Activated T-cell treated with anti-CD3 and anti-CD28 coated beads for 1 hour (primary cell): ENCODE measurements around the gene RNF32.
"Not testable (repeated sequence)": the region's sequence is repeated elsewhere in the genome, so short reads cannot be mapped to it uniquely, and the experiment has no call there.

Source experiments
- DNase-seq: peaks from one replicate; pipeline ENCODE4 v3.0.0-alpha.2; 2020; ENCODE audit warnings: low read depth

The RNF32 gene

GRCh38 chr7:156676263-156676662 lies 35.7 kb downstream of the RNF32 start:
- DNase-seq: no peak

- DNase-seq: no peak
These were observed 36.9 kb downstream of the RNF32 start for GRCh38 chr7:156677374-156678054.

DNA sequence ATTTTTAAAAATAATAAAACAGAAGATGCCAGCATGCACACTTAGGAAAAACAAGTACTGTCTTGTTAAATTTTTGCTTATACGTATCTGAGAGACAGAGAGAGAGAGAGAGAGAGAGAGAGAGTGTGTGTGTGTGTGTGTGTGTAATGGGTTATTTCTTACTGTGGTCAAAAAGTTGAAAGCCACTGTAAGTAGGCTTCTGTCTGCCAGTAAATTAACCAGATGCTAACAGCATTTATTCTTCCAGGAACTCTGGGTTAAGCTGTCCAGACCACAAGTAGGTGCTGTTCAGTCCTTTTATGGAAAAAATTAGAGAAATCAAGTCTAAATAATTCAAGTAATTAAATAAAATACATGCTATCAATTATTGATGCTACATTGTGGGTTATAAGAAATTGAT lies 39.7 kb downstream of the RNF32 start:
- no peak for DNase-seq

- DNase-seq: no peak
These were observed 42.4 kb downstream of the RNF32 start for GRCh38 chr7:156682928-156683327.

GRCh38 chr7:156684251-156684650 lies 43.7 kb downstream of the RNF32 start:
- DNase-seq: no peak

DNA sequence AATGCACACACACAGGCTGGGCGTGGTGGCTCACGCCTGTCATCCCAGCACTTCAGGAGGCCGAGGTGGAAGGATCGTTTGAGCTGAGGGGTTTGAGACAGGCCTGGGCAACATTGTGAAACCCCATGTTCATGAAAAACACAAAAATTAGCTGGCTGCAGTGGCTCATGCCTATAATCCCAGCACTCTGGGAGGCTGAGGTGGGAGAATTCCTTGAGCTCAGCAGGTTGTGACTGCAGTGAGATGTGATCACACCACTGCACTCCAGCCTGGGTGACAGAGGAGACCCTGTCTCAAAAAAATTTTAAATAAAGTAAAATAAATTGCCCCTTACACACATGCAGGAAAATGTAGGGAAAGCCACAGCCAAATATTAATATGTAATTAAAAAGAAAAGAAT lies 44.1 kb downstream of the RNF32 start:
- DNase-seq: no peak

- DNase-seq: no peak
These were observed 51.2 kb downstream of the RNF32 start for GRCh38 chr7:156691764-156692163.

DNA sequence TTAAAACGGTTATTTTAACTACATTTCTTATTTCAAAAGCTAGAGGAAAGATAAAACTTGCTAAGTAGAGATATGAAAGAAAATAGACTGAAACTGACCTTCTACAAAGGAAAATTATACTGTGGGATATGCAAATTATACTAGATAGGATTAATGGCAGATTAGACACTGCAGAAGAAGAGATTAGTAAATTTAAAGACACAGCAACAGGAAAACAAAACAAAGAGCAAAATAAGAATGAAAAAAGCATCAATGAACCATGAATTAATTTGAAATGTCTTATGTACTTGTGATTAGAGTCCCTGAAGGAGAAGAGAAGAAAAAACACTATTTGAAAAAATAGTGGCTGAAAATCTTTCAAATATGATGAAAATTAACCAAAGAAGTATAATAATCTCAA lies 52.3 kb downstream of the RNF32 start:
- DNase-seq: no peak

- no peak for DNase-seq
These were observed 53.1 kb downstream of the RNF32 start for GRCh38 chr7:156693627-156694026.

GRCh38 chr7:156697283-156697682 lies 56.7 kb downstream of the RNF32 start:
- not testable (repeated sequence) for DNase-seq

- not testable (repeated sequence) for DNase-seq
These were observed 57.9 kb downstream of the RNF32 start for GRCh38 chr7:156698512-156698911.

GRCh38 chr7:156701787-156702186 lies 61.2 kb downstream of the RNF32 start:
- DNase-seq: not testable (repeated sequence)

DNA sequence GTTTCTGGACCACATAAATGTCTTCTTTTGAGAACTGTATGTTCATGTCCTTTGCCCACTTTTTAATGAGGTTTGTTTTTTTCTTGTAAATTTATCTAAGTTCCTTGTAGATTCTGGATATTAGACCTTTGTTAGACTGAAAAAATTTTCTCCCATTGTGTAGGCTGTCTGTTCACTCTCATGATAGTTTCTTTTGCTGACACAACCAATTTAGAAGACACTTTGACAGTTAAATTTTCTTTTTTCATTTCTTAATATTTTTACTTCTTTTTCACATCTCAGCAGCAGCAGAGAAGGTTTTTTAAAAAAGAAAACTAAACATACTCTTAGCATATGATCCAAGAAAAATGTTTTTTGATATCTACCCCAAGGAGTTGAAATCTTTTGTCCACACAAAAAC lies 61.8 kb downstream of the RNF32 start:
- no peak for DNase-seq

DNA sequence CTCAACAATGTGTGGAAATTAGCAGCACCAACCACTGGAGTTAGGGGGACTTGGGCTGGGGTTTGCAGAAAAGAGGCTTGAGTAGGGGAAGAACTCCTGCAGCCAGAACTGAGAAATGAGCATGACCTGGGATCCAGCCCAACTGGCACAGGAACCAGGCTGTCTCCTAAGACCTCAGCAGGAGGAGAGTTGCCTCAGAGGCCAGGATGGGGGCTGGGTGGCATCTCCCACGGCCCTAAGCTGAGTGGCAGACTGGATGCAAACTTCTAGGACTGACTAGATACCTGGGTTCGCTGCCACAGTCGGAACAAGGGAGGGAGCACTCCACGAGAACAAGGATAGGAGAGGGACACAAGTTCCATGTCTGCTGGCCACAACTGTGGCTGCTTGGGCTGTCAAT lies 62.6 kb downstream of the RNF32 start:
- DNase-seq: no peak

GRCh38 chr7:156703773-156704482 lies 63.4 kb downstream of the RNF32 start:
- no peak for DNase-seq

GRCh38 chr7:156722043-156722826 lies 81.7 kb downstream of the RNF32 start:
- no peak for DNase-seq

DNA sequence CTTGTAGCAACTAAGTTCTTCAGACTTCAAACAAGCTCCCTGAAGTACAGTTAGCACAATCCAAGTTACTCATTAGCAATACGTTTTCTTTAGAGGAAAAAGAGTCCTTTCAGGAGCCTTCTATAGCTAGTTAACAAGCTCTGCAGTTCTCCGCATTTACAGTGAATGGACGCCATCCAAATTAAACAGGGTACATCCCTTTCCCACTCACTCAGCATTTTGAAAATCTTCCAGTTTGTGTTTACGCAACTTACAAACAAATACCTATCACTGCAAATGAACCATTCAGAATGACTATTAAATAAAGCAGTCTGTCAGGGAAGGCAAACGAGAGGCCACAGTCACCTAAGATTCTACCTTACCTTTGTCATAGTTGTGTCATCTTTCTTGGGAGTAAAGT lies 84.5 kb downstream of the RNF32 start:
- DNase-seq: no peak

DNA sequence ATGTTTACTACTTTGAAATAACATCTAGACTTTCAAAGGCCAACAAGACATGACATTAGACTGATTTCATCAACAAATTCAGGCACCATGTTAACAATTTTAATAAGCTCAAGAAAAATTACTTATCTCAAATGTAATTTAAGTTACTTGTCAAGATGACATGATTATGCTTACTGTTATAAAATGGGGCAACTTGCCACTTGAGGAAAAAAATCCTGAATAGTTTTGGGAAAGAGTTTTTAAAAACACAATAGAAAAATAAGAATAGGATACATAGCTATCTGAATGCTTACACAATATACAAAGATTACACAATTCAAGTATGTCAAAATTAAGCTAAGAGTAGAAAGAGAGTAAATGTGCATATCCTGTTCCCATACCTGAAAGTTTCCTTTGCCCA lies 85.4 kb downstream of the RNF32 start:
- no peak for DNase-seq
